Measurements from ENCODE around the gene IDH1. TPM values are rescaled to one million over a fixed set of nuclear protein-coding genes. Genes with fewer than 3 reads are reported as not detected.

The IDH1 gene
- total and polyA plus RNA-seq, 2 donors (not counting 1 experiment from before 2014, with no cell fraction given), result 13.9 to 41.4 TPM

GRCh38 chr2:208256192-208256782 lies 1.4 kb upstream of the IDH1 start:
- Histone ChIP-seq H3K79me2 (ENCODE audit: control insufficient read depth, insufficient read depth, low read length) (peaks cover 25% of the 10 kb centered on the region), H3K9me3 (ENCODE audit: control extremely low read depth in 1 of 3, control insufficient read depth in 2 of 3, insufficient read depth in 1 of 3, low read length in 2 of 3) (no peaks in the 10 kb centered on the region), H4K20me1 (ENCODE audit: control insufficient read depth, insufficient read depth, low read length, poor library complexity, severe bottlenecking) (no peaks in the 10 kb centered on the region), H3K4me2 (replicated peaks; ENCODE audit: low read depth, low read length, poor library complexity, severe bottlenecking) (no peak overlapping the region), H3K27ac (ENCODE audit: low read length in 2 of 2) (no peak overlapping the region), H3K27me3 (replicated peaks in 1 of 4; ENCODE audit: control extremely low read depth in 1 of 4, control insufficient read depth in 3 of 4, insufficient read depth in 4 of 4, low read length in 3 of 4) (no peaks in the 10 kb centered on the region), H3K4me3 (ENCODE audit: control extremely low read depth in 1 of 5, extremely low read depth in 1 of 5, insufficient read depth in 1 of 5, low read depth in 2 of 5, low read length in 4 of 5) (no peak overlapping the region), H3K4me1 (ENCODE audit: control insufficient read depth in 2 of 2, insufficient read depth in 2 of 2, low read length in 2 of 2) (peaks cover 24 to 28% of the 10 kb centered on the region in 2 donors), H2AFZ (ENCODE audit: insufficient read depth, low read depth, low read length, poor library complexity, severe bottlenecking) (no peak overlapping the region), H3K9ac (ENCODE audit: low read length) (no peak overlapping the region), H3K36me3 (replicated peaks in 1 of 2; ENCODE audit: control extremely low read depth in 1 of 2, control insufficient read depth in 1 of 2, extremely low read depth in 1 of 2, insufficient read depth in 2 of 2, low read length in 1 of 2) (peaks cover 0 to 4% of the 10 kb centered on the region in 2 experiments)
- ATAC-seq (ENCODE audit: low read depth) (no peak), DNase-seq (peak; percentile 22)
- Mint-ChIP-seq H3K27ac (no peak overlapping the region), H3K9me3 (ENCODE audit: insufficient read depth) (no peaks in the 10 kb centered on the region), H3K4me1 (peaks cover 41% of the 10 kb centered on the region), H3K27me3 (no peaks in the 10 kb centered on the region), H3K4me3 (peak overlapping the region; percentile 23)
- 100% methylated on average over 1 of the region's 10 CpGs for WGBS (ENCODE audit: insufficient coverage)
- ChIA-PET CTCF (interaction anchor here (3.7 to 6.0 kb wide), 2 partner anchors 9 to 64 kb away, joined by 23 to 63 read pairs; partner anchors contain the start of gene PIKFYVE), POLR2A (interaction anchor here (5.1 kb wide), 1 partner anchor 9 kb away, joined by 31 read pairs; the partner anchor contains the start of gene PIKFYVE)
- peak; percentile 16 for TF ChIP-seq CTCF (IDR thresholded peaks at IDR 0.05)
- TF ChIP-seq EZH2 (IDR thresholded peaks at IDR 0.05; ENCODE audit: borderline replicate concordance, insufficient read depth, low read depth, low read length, poor library complexity, severe bottlenecking), result no peak
- intact Hi-C loops (cut with micrococcal nuclease), result loop anchor here (10.0 kb wide), 2 partner anchors 511 to 1091 kb away; partner anchors contain the start of gene KLF7

- Histone ChIP-seq H3K4me3 (ENCODE audit: control extremely low read depth in 1 of 5, extremely low read depth in 1 of 5, insufficient read depth in 1 of 5, low read depth in 2 of 5, low read length in 4 of 5) (peak overlapping the region; percentile 83 to 99 (median 93)), H3K4me1 (ENCODE audit: control insufficient read depth in 2 of 2, insufficient read depth in 2 of 2, low read length in 2 of 2) (peaks cover 27 to 35% of the 10 kb centered on the region in 2 donors), H2AFZ (ENCODE audit: insufficient read depth, low read depth, low read length, poor library complexity, severe bottlenecking) (peak overlapping the region; percentile 96), H4K20me1 (ENCODE audit: control insufficient read depth, insufficient read depth, low read length, poor library complexity, severe bottlenecking) (no peaks in the 10 kb centered on the region), H3K36me3 (replicated peaks in 1 of 2; ENCODE audit: control extremely low read depth in 1 of 2, control insufficient read depth in 1 of 2, extremely low read depth in 1 of 2, insufficient read depth in 2 of 2, low read length in 1 of 2) (peaks cover 0 to 4% of the 10 kb centered on the region in 2 experiments), H3K79me2 (ENCODE audit: control insufficient read depth, insufficient read depth, low read length) (peaks cover 28% of the 10 kb centered on the region), H3K9me3 (ENCODE audit: control extremely low read depth in 1 of 3, control insufficient read depth in 2 of 3, insufficient read depth in 1 of 3, low read length in 2 of 3) (no peaks in the 10 kb centered on the region), H3K27ac (ENCODE audit: low read length in 2 of 2) (peak overlapping the region; percentile 47 to 65), H3K9ac (ENCODE audit: low read length) (peak overlapping the region; percentile 78), H3K27me3 (replicated peaks in 1 of 4; ENCODE audit: control extremely low read depth in 1 of 4, control insufficient read depth in 3 of 4, insufficient read depth in 4 of 4, low read length in 3 of 4) (no peaks in the 10 kb centered on the region), H3K4me2 (replicated peaks; ENCODE audit: low read depth, low read length, poor library complexity, severe bottlenecking) (peak overlapping the region; percentile 85)
- ChIA-PET CTCF (interaction anchor here (1.3 to 6.0 kb wide), 6 partner anchors 10 to 231 kb away, joined by 3 to 63 read pairs (median 22); partner anchors contain the start of genes PIKFYVE and PLEKHM3), POLR2A (interaction anchor here (0.7 to 5.1 kb wide), 2 partner anchors 9 to 629 kb away, joined by 3 to 31 read pairs; partner anchors contain the start of gene PIKFYVE)
- peak overlapping the region; percentile 86 for H3K27ac Mint-ChIP-seq
- TF ChIP-seq EZH2 (IDR thresholded peaks at IDR 0.05; ENCODE audit: borderline replicate concordance, insufficient read depth, low read depth, low read length, poor library complexity, severe bottlenecking), result no peak
- TF ChIP-seq CTCF (IDR thresholded peaks at IDR 0.05), result peak; percentile 5
- 38% methylated on average over 11 of the region's 13 CpGs for WGBS (ENCODE audit: insufficient coverage)
- ATAC-seq (ENCODE audit: low read depth) (no peak), DNase-seq (no peak)
- peaks cover 47% of the 10 kb centered on the region for H3K4me1 Mint-ChIP-seq
- H3K9me3 Mint-ChIP-seq (ENCODE audit: insufficient read depth), result no peaks in the 10 kb centered on the region
- intact Hi-C loops (cut with micrococcal nuclease), result loop anchor here (1.0 to 10.0 kb wide), 7 partner anchors 11 to 1091 kb away; partner anchors contain the start of genes KLF7 and PIKFYVE
- H3K27me3 Mint-ChIP-seq, result no peaks in the 10 kb centered on the region
- H3K4me3 Mint-ChIP-seq, result peak overlapping the region; percentile 99
Measured at GRCh38 chr2:208255557-208256106, 761 bp upstream of the IDH1 start.

Measured in B cell (primary cell).